ENCODE results near the gene KLK8.

DNA sequence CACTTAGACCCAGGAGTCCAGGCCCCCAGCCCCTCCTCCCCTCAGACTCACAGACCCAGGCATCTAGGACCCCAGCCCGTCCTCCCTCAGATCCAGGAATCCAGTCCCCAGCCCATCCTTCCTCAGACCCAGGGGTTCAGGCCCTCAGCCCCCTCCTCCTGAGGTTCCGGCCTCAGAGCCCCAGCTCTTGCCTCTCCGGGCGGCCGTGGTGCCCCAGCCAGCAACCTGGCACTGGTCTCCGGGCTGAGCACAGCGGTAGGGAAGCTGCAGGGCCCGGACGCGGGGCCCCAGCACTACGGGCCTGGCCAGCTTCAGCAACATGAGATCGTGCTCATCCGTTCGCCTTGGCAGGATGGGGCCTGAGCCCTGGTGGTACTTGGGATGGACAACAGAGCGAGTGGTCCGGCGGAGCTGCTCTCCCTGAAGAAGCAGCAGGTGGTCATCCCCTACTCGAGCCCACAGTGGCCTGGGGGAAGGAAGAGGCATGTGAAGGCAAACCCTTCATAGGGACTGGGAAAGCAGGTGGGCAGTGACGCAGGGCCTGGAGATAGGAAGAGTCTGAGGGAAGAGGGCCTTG lies 14.4 kb upstream of the KLK8 start:
- TF ChIP-seq, protein P1, sequence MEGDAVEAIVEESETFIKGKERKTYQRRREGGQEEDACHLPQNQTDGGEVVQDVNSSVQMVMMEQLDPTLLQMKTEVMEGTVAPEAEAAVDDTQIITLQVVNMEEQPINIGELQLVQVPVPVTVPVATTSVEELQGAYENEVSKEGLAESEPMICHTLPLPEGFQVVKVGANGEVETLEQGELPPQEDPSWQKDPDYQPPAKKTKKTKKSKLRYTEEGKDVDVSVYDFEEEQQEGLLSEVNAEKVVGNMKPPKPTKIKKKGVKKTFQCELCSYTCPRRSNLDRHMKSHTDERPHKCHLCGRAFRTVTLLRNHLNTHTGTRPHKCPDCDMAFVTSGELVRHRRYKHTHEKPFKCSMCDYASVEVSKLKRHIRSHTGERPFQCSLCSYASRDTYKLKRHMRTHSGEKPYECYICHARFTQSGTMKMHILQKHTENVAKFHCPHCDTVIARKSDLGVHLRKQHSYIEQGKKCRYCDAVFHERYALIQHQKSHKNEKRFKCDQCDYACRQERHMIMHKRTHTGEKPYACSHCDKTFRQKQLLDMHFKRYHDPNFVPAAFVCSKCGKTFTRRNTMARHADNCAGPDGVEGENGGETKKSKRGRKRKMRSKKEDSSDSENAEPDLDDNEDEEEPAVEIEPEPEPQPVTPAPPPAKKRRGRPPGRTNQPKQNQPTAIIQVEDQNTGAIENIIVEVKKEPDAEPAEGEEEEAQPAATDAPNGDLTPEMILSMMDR (IDR thresholded peaks at IDR 0.05), result no peak
- TF ChIP-seq POLR2AphosphoS5 (IDR thresholded peaks at IDR 0.05), result no peak
- no peak for TF ChIP-seq POLR2A (IDR thresholded peaks at IDR 0.05)
- no peak for TF ChIP-seq EP300 (IDR thresholded peaks at IDR 0.05)

All from sigmoid colon (tissue), 4 donors.